Ovary (tissue), 3 donors: ENCODE measurements around the gene PIP4K2C.

Experiments
- CTCF ChIP-seq, 3 donors: fragments of 450-650 bp in 2 of 3; fragments of 200-600 bp in 1 of 3; IDR thresholded peaks; one replicate each; pipeline versions ENCODE4 v1.5.1 to v1.8.0; 2016 to 2022; ENCODE audit warnings: antibody characterized with exemption in 3 of 3, mild to moderate bottlenecking in 1 of 3
- POLR2A ChIP-seq: fragments of 450-650 bp; IDR thresholded peaks from one replicate; pipeline ENCODE4 v1.6.1; 2017; ENCODE audit warnings: antibody characterized with exemption, mild to moderate bottlenecking, moderate library complexity
- donor health status: DM: no; HTN: no; CAD: no.

GRCh38 chr12:57637364-57637763 is 46.4 kb downstream of the PIP4K2C start:
- TF ChIP-seq CTCF (IDR thresholded peaks at IDR 0.05) (no peak), POLR2A (no peak)
